Mucosa of stomach (tissue), 1 donor: Measurements from ENCODE around the gene TASP1.

Experiments
- H3K27me3 ChIP-seq: one replicate; pipeline ENCODE4 v1.7.0; 2013; ENCODE audit warnings: mild to moderate bottlenecking, low read length; ENCODE audit not compliant: control insufficient read depth, insufficient read depth
- H3K36me3 ChIP-seq: one replicate; pipeline ENCODE4 v1.7.0; 2013; ENCODE audit warnings: low read length; ENCODE audit not compliant: control insufficient read depth, insufficient read depth
- H3K4me1 ChIP-seq: one replicate; pipeline ENCODE4 v1.7.0; 2013; ENCODE audit warnings: mild to moderate bottlenecking, low read length; ENCODE audit not compliant: control insufficient read depth, insufficient read depth
- H3K4me3 ChIP-seq: one replicate; pipeline ENCODE4 v1.7.0; 2013; ENCODE audit warnings: low read length
- H3K9ac ChIP-seq: one replicate; pipeline ENCODE4 v1.7.0; 2013; ENCODE audit warnings: mild to moderate bottlenecking, low read length, moderate library complexity
- H3K9me3 ChIP-seq: one replicate; pipeline ENCODE4 v1.7.0; 2013; ENCODE audit warnings: mild to moderate bottlenecking, low read length, moderate library complexity; ENCODE audit not compliant: control insufficient read depth
- donor health status: Pancreatic carcinoma.

Gene TASP1

DNA sequence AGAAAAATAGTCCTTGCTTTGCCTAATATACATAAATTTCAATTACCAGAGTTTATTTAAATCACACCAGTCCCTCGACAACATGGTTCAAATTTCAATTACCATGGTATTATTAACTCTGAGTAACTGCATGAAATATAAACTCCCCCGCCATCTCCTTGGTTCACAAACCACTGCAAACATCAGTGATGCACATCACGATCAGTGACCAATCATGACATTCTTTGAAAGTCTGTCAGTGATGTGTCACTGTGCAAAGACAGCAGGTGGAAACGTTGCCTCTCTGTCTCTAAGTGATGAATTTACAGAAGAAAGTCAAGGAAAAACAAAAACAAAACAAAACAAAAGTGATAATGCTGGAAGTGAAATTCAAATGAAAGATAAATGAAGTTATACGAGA lies 86.7 kb downstream of the TASP1 start:
- no peak overlapping the region for H3K9ac ChIP-seq
- H3K4me3 ChIP-seq: no peak overlapping the region
- H3K9me3 ChIP-seq: no peaks in the 10 kb centered on the region
- no peaks in the 10 kb centered on the region for H3K4me1 ChIP-seq
- no peaks in the 10 kb centered on the region for H3K27me3 ChIP-seq
- no peaks in the 10 kb centered on the region for H3K36me3 ChIP-seq

DNA sequence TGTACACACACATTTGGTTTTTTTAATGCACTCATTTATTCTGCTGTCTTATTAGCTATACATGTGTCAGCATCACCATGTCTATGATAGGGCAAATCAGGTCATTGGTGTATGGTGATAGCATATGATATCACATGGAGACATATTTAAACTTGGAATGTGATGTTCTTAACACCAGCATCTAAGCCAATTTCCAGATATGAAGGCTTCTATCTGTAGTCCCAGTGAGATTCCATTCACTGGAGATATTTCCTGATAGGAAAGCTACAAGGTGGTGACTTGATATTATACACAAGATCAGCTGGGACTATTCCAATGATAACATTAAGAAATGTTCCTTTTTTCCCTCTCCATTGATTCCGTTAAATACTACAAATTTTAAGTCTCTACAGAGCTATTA lies 89.3 kb downstream of the TASP1 start:
- Histone ChIP-seq H3K4me3 (no peak overlapping the region), H3K36me3 (no peaks in the 10 kb centered on the region), H3K9ac (no peak overlapping the region), H3K27me3 (no peaks in the 10 kb centered on the region), H3K9me3 (no peaks in the 10 kb centered on the region), H3K4me1 (no peaks in the 10 kb centered on the region)

DNA sequence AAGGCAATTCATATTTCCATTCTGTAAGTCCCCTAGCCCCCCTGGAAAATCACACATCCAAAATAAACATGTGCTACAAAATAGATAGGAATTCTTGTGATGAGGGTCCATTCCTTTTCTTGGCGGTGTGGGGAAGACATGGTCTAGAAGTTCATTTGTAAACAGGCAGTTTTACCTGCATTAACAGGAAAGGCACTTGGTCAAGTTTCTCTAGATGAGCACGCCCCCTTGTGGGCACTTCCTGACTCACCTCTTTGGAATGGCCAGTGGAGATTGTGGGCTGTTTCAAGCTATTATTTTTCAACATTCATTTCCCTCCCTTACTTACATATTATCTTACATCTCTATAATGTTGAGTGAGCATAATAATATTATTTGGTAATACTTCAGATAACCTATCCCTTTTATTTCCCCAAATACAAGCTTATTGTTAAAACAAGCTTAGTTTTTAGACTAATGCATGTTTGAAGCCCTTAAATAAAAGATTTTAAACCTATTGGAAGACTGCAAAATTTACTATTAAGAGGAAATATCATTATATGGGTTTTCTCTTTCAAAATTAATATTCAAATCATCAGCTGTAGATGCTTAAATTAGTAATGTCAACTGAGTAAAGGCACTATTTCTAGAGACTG lies 92.1 kb downstream of the TASP1 start:
- Histone ChIP-seq H3K27me3 (no peaks in the 10 kb centered on the region), H3K9ac (no peak overlapping the region), H3K9me3 (no peaks in the 10 kb centered on the region)

DNA sequence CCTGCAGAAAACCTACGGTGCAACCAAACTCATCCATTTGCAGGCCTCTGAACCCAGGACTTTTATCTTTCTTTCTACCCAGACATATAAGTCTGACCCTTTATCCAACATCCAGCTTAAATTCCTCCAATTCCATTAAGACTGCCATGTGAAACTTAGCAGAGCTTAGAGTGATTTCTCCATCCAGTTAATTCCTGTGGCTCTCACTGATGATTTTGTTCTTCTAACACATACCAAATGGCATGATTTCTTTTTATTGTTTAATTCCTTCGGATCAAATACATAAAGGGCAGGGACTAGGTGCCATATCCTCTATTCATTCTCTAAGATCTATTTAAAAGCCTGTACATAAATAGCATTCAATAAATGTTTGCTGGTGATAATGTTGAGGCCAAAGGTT lies 92.9 kb downstream of the TASP1 start:
- Histone ChIP-seq H3K36me3 (no peaks in the 10 kb centered on the region), H3K9me3 (no peaks in the 10 kb centered on the region), H3K4me1 (no peaks in the 10 kb centered on the region), H3K9ac (no peak overlapping the region), H3K4me3 (no peak overlapping the region), H3K27me3 (no peaks in the 10 kb centered on the region)

More for the DNA sequence above, 92.1 kb downstream of the TASP1 start:
- H3K4me1 ChIP-seq: no peaks in the 10 kb centered on the region
- H3K36me3 ChIP-seq: no peaks in the 10 kb centered on the region
- H3K4me3 ChIP-seq: no peak overlapping the region

DNA sequence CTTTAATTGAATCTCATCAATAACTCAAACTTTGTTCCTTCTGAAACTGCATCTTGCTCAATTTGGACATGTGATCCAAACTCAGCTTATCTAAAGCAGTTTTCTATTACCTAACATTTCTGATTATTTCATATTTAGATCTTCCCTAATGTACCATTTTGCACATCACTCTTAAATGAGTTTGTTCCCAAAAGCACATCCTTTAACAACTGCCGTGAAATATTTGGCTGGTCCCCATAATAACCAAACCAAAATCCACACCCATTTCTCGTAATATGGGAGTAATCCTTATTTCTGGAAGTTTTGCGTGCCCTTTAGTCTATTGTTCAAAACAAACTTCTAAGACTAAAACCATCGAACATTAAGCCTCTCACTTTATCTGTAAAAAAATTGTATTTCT lies 94.9 kb downstream of the TASP1 start:
- no peaks in the 10 kb centered on the region for H3K36me3 ChIP-seq
- no peak overlapping the region for H3K4me3 ChIP-seq
- H3K9me3 ChIP-seq: no peaks in the 10 kb centered on the region
- no peak overlapping the region for H3K9ac ChIP-seq
- no peaks in the 10 kb centered on the region for H3K27me3 ChIP-seq
- H3K4me1 ChIP-seq: no peaks in the 10 kb centered on the region

DNA sequence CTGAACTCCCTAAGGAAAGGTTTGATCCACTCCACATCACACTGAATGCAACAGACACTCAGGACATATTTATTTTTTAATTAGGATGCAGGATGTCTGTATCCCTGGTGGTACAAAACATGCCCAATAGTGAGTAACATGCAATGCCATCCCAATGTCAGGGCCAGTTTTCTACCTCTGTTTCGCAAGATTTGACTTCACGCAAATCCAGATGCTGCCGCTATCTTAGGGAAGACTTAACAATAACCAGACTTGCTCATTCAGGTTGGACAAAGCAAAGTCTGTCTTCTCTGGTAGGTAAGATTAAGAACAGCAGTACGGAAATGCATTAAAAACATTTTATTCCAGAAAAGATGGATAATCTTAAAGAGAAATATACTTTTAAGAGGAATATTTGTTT lies 103.1 kb downstream of the TASP1 start:
- Histone ChIP-seq H3K4me1 (no peaks in the 10 kb centered on the region), H3K9me3 (no peaks in the 10 kb centered on the region), H3K9ac (no peak overlapping the region), H3K27me3 (no peaks in the 10 kb centered on the region), H3K36me3 (no peaks in the 10 kb centered on the region), H3K4me3 (no peak overlapping the region)

DNA sequence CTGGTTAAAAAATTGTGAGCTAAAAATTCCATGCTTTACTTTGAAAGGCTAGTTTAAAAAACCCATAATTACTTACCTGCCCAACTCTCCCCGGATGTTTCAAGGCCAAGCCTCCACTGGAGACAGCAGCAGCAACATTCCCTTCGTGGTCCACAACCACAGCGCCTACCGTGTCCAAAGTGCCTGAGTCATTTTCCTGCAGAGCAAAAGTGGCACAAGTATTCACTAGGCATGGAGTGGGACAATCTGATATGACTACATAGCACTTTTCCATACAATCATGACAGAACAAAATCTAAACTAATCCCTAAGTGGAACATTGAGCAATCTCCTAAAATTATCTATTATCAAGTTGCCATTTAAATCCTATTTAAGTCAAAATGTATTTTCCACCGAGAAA lies 104.8 kb downstream of the TASP1 start:
- H3K9me3 ChIP-seq: no peaks in the 10 kb centered on the region
- no peak overlapping the region for H3K9ac ChIP-seq
- no peaks in the 10 kb centered on the region for H3K4me1 ChIP-seq
- no peak overlapping the region for H3K4me3 ChIP-seq
- no peaks in the 10 kb centered on the region for H3K27me3 ChIP-seq
- H3K36me3 ChIP-seq: no peaks in the 10 kb centered on the region

DNA sequence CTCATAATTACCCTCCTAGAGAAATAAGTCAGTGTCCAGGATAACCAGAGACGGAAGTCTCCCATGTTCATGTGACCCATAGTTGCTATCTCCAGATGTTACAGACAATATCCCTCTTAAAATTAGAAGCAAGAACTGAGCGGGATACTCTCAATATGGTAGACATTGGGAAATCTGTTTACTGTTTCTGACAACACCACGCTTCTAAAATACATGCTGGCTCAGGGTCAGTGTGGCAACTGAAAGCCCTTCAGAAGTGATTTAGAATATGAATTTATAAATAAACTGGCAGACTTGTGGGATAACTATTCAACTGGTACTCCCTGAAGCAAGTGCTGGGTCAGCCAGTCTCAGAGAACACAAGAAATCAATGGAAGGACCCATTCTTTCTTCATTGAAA lies 108.6 kb downstream of the TASP1 start:
- no peaks in the 10 kb centered on the region for H3K4me1 ChIP-seq
- H3K9ac ChIP-seq: no peak overlapping the region
- no peak overlapping the region for H3K4me3 ChIP-seq
- H3K9me3 ChIP-seq: no peaks in the 10 kb centered on the region
- no peaks in the 10 kb centered on the region for H3K27me3 ChIP-seq
- H3K36me3 ChIP-seq: no peaks in the 10 kb centered on the region

DNA sequence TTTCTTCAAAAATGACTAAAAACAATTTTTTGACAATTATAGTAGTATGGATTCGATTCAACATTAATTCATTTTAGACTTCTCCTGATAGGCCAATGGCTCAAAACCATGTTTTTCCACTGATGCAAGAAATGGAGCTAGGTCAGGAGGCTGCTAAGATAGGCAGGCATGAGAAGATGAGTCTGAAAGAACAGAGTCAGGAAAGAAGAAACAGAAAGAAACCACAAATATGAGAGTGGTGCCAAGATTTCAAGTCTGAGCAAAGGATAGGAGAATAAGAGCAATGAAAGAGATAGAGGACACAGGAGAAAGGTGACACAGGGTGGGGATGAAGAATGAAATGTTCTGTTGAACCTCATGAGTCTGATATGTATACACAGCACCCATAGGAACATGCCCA lies 112.2 kb downstream of the TASP1 start:
- Histone ChIP-seq H3K27me3 (no peaks in the 10 kb centered on the region), H3K4me1 (no peaks in the 10 kb centered on the region), H3K4me3 (no peak overlapping the region), H3K36me3 (no peaks in the 10 kb centered on the region), H3K9ac (no peak overlapping the region), H3K9me3 (no peaks in the 10 kb centered on the region)

DNA sequence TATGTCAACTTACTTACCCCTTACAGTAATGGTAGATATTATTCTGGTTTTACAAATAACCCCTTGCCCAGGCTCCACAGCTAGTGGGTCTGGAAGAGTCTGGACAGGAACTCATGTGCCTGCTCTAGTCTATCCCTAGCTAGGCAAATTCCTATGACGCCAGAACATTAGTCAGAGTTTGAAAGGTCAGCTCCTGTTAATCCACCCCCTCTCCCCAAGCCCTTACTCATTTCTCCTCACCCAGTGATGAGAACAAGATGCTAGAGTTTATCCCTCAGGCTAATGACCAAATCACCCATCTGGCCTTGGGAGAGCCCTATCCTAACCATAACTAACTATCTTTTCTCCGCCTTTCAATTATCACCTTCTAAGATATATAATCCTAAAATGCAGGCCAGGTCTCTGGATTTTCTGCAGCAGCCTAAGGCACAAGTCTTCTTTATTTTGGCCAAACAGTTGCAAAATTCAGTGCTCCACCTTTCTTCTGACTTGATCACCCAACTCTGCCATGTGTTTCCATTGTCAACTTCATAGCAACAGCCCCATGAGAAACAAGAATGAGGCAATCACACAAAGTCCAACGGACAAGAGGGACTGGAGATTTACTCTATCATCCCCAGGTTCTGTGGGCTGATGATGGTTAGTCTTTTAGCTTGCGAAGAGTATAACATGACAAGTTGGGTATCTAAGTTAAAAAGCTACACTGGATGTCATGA lies 113.3 kb downstream of the TASP1 start:
- no peaks in the 10 kb centered on the region for H3K4me1 ChIP-seq
- H3K9ac ChIP-seq: no peak overlapping the region
- H3K27me3 ChIP-seq: no peaks in the 10 kb centered on the region
- no peaks in the 10 kb centered on the region for H3K36me3 ChIP-seq
- no peak overlapping the region for H3K4me3 ChIP-seq
- H3K9me3 ChIP-seq: no peaks in the 10 kb centered on the region

DNA sequence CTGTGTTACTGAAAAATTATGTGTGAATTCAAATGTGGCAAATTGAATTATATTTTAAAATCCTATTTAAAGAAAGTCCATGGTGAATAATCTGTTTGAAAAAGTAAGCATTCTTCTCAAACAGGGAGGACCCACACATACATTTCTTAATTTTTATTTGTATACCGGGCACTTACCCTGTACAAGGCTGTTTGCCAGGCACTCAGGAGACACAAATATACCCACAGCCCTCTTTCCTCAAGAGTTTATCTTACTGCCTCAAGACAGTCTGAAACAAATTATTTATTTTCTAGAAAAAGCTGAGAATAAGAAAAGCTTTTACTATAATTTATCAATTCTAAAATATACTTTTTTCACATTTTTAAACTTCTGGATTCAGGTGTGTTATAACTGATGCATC lies 114.4 kb downstream of the TASP1 start:
- Histone ChIP-seq H3K27me3 (no peaks in the 10 kb centered on the region), H3K36me3 (no peaks in the 10 kb centered on the region), H3K9ac (no peak overlapping the region), H3K4me3 (no peak overlapping the region), H3K9me3 (no peaks in the 10 kb centered on the region), H3K4me1 (no peaks in the 10 kb centered on the region)

DNA sequence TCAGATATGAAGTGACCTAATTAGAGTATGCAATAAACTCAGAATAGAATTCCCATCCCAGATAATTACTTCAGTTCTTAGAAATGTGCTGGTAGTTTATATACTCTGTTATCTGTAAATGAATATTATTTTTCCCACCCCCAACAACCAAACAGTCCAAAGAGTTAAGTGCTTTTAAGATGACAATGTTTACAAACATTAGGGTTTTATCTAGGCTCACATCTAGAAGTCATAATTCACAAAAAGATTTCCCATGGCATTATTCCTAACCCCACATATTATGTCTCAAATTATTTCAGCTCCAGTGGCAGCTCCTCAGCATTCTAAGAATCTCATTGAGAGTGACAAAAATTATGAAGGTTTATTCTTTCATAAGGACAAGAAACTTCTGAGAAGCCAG lies 120.9 kb downstream of the TASP1 start:
- no peaks in the 10 kb centered on the region for H3K27me3 ChIP-seq
- no peak overlapping the region for H3K4me3 ChIP-seq
- H3K9ac ChIP-seq: no peak overlapping the region
- no peaks in the 10 kb centered on the region for H3K36me3 ChIP-seq
- no peaks in the 10 kb centered on the region for H3K9me3 ChIP-seq
- no peaks in the 10 kb centered on the region for H3K4me1 ChIP-seq
